Stimulated activated CD8-positive, alpha-beta memory T cell treated with anti-CD3 and anti-CD28 coated beads, Interleukin-7, amount 100 ng/mL, for 4 hours (primary cell): ENCODE results near the gene PDE2A.

Source experiments
- DNase-seq, 2 donors: peaks; one replicate each; pipeline ENCODE4 v3.0.0-alpha.2; 2020; ENCODE audit warnings: low read depth in 2 of 2

PDE2A gene

GRCh38 chr11:72589802-72590761 lies 84.1 kb downstream of the PDE2A start:
- peak in 1 of 2 donors; percentile 25 for DNase-seq

GRCh38 chr11:72588421-72589410 lies 85.5 kb downstream of the PDE2A start:
- no peak for DNase-seq

- DNase-seq = no peak
Observed at GRCh38 chr11:72587696-72588095, 86.5 kb downstream of the PDE2A start.

- DNase-seq = no peak
Observed at GRCh38 chr11:72586321-72587090, 87.7 kb downstream of the PDE2A start.

- DNase-seq = peak; percentile 35 to 51
Observed at GRCh38 chr11:72585762-72586311, 88.4 kb downstream of the PDE2A start.

- DNase-seq = no peak
Observed at GRCh38 chr11:72584939-72585597, 89.2 kb downstream of the PDE2A start.

DNA sequence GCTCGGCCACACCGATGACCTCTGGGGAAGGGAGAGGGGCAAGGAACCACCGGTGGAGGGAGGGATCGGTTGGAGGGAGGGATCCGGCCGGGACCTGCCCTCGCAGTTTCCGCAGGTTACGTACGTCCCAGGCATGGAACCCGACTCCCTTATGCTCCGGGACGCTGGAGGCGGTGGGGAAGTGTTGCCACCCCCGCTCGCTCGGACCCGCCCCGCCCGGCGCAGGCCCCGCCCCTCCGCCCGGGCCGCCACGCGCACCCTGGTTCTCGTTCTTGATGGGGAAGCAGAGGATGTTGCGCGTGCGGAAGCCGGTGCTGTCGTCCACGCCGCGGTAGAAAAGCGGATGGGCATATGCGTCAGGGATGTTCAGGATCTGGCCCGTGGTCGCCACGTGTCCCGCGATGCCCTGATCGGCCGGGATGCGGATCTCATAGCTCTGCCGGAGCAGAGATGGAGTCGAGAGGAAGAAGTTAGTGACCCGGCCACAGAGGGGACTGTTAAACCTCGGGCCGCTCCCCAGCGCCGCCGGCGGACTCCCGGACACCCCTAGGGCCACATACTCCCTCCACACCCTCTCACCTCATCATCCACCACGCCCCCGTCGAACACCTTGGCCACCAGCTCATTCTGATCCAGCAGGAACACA lies 89.8 kb downstream of the PDE2A start:
- peak; percentile 24 to 64 for DNase-seq

DNA sequence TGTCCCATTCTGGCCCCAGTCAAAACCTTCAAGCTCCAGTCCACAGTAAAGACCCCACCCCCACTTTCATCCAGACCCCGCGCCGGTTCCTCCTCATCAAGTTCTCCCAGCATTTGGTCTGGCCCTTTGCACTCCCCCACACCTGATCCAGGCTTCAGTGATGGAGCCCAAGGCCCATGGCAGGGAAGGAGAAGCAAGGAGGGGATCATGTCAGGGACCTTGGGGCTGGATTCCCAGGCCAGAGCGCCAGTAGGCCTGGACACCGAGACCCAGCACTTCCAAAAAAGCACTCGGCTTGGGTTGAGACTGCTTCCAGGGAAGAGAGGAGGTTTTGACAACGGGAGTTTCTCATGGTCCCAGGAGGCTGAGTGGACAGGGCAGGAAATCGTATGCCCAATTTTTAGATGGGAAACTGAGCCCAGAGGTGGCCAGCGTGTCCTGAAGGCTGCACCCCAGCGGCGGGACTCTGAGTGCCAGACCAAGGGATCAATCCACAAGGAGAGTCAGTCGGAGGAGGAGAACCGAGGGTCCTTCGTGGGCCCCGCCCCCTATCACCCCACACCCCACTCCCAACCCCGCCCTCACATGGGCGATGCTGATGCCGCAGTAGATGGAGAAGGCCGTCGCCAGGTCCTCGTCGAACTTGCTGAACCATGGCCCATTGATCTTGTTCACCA lies 90.5 kb downstream of the PDE2A start:
- no peak for DNase-seq

DNA sequence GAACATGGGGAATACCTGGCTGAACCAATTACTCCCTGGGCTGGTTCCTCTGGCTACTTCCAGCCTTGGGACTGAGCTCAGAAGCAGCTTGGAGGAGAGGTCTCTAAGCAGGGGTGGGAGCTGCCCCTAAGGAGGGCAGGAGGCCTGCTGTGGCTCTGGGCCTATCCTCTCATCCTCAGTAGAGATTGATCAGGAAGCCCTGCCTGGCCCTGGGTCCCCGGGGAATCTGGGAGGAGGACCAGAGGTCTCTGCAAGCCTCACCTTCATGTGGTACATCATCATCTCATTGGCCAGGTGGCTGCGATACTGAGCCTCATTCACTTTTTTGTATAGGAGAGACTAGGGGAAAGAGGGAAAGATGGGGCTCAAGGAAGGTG lies 91.1 kb downstream of the PDE2A start:
- DNase-seq = no peak

DNA sequence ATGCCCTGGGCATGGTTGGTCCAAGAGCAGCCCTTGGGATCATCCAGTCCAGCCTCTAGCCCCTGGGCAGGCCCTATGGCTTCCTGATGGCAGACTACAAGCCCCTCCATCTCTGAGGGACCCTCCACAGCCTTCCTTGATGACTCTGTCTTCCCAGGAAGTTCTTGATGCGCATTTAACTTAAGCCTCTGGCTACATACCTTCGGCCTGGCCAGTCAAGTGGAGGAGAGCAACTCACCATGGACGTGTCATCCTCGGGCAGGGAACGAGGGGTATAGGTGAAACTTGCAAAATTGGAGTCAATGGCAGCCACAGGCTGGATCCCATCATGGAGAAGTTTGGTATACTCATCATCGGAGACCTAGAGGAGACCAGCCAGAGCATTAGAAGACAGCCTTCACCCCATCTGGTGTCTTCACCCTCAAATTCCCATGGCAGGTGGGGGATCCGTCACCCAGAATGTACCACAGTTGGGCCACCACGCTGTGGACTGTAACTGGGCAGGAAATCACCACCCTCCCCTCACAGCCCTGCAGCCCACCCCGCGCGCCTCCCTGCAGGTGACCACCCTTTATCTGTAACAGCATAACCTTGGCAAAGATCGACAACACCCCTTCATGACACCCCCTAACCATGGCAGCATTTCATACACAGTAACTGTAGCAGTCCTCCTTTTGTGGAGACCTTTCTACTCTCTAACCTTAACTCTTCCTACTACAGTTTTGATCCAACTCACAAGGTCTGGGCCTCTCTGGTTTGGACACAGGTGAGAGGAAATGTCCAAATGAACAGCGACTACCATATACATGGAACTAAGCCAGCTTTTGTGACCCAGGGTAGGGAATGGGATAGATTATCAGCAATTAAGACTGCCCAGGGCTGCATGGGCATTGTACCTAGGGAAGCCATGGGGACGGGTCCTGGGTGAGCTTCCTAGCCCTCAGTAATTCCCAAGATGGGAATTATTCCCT lies 91.7 kb downstream of the PDE2A start:
- DNase-seq = no peak

DNA sequence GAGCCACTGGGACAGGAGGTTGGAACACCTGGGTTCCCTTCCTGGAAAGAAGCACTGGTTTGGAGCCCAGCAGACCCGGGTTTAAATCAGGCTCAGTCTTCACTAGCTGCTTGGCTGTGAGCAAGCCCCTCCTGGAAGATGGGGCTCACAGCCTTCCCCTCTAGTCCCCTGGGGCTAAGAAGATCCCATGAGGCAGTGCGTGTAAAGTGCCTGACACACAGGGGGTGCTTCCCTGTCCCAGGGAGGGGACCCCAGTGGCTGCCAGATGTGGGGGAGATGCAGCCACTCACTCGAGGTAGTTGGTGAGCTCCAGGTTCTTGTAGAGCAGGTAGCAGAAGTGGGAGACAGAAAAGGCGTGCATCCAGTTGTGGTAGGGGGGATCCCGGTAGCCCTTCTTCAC lies 93.2 kb downstream of the PDE2A start:
- no peak for DNase-seq

DNA sequence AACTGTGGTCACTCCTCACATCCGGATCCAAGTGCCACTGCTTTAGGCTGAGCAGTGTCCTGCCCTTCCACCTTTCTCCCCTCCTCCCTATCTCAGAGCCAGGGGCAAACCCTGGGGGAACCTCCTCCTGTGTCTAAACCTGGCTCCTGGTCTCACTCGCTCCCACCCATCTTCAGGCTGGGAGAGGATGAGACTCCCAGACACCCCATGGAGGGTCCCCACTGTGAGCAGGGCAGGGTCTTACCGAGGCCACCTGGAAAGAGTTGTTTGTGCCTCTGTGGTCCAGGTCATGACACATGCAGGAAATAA lies 93.6 kb downstream of the PDE2A start:
- no peak for DNase-seq

GRCh38 chr11:72579816-72580641 lies 94.2 kb downstream of the PDE2A start:
- no peak for DNase-seq

- no peak for DNase-seq
Observed at GRCh38 chr11:72578991-72579815, 95.0 kb downstream of the PDE2A start.

DNA sequence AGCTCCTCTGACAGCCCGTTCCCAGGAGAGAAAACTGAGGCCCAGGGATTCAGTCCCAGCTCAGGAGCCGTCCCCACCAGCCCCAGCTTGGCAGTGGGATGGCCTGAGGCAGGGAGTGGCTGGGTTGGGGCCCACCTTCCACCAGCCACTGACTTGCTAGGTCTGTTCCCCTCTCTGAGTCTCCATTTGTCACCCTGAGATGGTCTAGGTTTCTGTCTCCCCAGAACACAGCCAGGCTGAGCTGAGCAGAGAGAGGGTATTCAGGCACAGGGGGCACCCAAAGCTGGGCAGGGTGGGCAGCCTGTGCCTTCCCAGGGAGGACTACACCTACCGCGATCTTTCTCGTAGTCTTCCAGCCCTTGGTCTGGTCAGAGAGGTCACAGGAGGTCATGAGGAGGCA lies 95.7 kb downstream of the PDE2A start:
- DNase-seq = no peak

GRCh38 chr11:72578051-72578450 lies 96.2 kb downstream of the PDE2A start:
- no peak for DNase-seq

GRCh38 chr11:72577271-72577721 lies 96.9 kb downstream of the PDE2A start:
- DNase-seq = no peak
